ENCODE data around the gene NAA38. TPM values are rescaled to one million over a fixed set of nuclear protein-coding genes. Genes with fewer than 3 reads are reported as not detected.

NAA38 gene
- total RNA-seq, 2 experiments from 2014 or later: 62.9 to 65.3 TPM

DNA sequence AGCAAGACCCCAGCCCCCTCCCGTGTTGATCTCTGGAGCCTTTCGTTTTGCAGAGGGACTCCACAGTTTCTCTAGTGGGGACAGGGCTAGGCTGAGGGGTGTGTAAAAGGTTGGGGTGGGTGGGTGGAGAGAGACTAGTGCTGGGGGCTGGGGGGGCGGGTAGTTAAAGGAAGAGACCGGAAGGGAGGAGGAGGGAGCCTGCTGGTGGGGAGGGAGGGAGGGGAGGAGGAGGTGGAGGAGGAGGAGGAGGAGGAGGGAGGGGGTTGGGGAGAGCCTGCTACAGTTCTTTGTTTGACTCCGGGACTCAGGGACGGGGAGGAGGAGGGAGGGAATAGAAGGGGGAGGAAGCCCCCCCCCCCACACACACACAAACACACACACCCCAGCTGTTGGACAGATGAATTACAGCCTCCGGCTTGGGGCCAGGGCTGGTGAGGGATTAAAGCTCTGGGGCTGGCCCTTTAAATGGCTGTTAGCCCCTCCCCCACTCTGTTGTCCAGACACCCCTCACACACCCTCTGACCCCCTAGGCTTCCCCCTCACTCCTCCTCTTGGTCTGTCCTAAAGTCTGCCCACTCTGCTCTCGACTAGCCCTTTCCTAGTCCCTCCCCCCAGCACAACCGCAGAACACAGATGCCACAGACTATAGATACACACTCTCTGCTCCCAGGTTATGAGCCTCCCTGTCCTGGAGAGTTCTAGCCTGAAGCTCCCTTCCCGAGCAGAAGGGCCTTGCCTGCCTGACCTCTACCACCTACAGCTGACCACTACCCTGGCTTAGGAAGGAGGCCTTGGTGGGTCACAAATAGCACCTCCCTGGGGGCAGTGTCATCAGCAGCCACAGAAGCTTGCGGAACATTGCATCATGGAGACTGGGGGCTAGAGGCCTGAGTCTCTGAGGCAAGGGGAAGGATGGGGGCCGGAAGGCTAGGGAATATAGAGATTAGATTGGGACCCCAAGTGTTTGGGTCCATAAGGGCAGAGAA, 19.0 kb downstream of the NAA38 start:
- POLR2A ChIA-PET: interaction anchor here (0.6 kb wide), 1 partner anchor 1714 kb away, joined by 6 read pairs; no protein-coding TSS in a partner anchor
- CTCF ChIA-PET: interaction anchor here (0.8 to 1.6 kb wide), 4 partner anchors 15 to 235 kb away, joined by 3 to 5 read pairs (median 4); partner anchors contain the start of gene NAA38

DNA sequence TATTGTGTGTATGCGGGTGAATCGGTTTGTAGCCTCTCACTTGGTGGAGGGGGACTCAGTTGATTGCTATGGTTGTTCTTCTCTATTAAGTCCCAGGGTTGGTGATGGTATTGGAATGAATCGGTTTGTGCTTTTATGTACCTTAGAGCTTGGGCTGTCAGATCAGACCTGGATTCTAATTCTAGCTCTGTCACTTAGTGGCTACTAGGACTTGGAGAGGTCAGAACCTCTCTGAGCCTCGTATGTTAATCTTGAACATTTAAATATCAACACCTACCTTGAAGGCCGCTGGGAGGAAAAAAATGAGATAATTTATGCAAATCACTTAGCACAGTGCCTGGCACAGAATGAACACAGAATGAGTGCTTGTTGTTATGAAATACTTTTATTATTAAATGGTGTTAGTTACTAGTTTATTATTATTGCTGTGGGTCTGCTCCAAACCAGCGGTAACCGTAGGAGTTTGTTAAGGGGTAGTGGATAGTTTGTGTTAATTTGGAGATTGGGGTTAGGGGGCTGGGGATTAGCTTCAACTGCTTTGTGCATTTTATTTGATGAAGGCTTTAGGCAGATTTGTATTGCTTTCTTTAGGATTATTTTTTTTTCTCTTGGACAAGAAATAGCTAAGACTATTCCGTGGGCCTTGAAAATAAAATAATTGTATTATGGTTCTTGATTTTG, 19.8 kb downstream of the NAA38 start:
- ChIA-PET CTCF (interaction anchor here (0.8 to 1.6 kb wide), 8 partner anchors 12 to 236 kb away, joined by 3 to 6 read pairs (median 4); partner anchors contain the start of genes NAA38 and TP53), POLR2A (interaction anchor here (0.9 kb wide), 1 partner anchor 20 kb away, joined by 3 read pairs; the partner anchor contains the start of gene NAA38)

DNA sequence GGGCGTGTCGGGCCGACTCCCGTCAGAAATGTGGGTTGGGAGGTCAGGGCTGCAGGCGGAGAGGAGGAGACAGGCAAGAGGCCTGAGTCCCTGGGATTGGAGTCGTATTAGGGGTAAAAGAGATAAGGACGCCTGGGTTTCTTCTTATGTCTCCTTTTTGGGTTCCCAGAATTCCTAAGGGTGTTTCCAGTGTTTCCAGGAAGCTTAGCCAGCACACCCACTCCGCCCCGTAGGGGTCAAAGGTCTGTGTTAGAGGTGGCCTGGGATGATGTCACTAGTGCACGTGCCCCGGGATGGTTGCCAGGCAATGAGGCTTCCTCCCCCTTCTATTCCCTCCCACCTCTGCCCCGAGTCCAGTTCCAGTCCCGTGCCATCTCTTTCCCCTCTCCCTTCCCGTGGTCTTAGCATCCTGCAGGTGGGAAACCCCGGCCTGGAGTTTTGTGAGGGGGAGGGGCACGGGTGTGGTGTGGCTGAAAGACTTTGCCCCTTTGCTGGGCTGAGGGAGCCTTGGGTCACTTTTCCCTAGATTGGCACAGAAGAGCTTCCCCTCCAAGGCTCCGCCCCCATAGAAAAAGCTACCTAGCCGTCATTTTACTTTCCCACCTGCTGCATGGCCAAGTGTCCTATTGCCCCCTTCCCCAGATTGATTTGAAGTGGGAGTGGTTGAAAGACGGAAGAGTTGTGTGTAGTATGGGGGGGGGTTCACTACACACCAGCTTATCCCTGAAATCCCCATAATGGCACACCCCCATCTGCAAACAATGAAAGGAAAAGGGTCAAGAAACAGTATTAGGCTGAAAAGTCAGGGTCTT, 20.6 kb downstream of the NAA38 start:
- POLR2A ChIA-PET: interaction anchor here (0.7 to 0.9 kb wide), 2 partner anchors 20 kb away, joined by 3 read pairs; partner anchors contain the start of gene NAA38
- CTCF ChIA-PET: interaction anchor here (0.9 to 2.5 kb wide), 7 partner anchors 11 to 237 kb away, joined by 3 to 22 read pairs (median 4); partner anchors contain the start of genes CYB5D1, NAA38 and TP53

DNA sequence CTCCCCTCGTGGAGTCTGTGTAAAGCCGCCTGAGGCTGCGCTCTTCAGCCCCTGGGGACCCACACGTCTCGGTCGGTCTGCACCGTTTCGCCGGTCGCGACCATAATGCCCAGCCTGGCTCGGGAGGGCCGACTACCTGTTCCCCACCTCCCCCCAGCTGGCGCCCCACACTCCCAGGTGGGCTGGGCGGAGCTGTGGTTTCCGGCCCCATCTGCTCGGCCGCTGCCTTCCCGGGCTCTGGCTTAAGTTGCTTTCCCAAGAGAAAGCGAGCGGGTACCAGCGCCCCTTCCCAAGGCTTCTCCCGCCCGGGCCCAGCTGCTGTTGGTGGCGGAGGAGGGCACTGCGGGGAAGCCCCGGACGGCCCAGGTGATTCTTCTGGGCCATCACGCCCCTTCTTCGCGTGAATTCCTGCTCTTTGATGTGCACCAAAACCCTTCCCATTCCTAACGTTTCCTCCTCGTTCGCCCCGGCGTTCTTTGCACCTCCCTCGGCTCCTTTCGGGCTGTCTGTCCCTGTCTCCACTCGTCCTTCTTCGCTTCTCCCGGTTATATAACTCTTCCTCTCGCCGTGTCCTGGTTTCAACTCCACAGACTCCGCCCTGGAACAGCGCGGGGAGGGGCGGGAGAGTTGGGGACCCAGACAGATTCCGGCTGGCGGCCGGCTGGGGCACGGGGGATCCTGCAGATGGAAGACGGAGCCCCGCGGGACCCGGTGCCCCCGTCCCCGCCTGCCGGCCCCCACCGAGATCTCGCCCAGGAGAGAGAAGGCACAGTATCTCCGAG, 21.4 kb downstream of the NAA38 start:
- ChIA-PET POLR2A (interaction anchor here (0.6 to 4.0 kb wide), 7 partner anchors 8 to 412 kb away, joined by 3 to 33 read pairs (median 4); partner anchors contain the start of genes NAA38, RNF227, TP53 and WRAP53), CTCF (interaction anchor here (0.9 to 4.8 kb wide), 15 partner anchors 9 to 221 kb away, joined by 3 to 42 read pairs (median 5); partner anchors contain the start of genes CHD3, CYB5D1 and NAA38)

DNA sequence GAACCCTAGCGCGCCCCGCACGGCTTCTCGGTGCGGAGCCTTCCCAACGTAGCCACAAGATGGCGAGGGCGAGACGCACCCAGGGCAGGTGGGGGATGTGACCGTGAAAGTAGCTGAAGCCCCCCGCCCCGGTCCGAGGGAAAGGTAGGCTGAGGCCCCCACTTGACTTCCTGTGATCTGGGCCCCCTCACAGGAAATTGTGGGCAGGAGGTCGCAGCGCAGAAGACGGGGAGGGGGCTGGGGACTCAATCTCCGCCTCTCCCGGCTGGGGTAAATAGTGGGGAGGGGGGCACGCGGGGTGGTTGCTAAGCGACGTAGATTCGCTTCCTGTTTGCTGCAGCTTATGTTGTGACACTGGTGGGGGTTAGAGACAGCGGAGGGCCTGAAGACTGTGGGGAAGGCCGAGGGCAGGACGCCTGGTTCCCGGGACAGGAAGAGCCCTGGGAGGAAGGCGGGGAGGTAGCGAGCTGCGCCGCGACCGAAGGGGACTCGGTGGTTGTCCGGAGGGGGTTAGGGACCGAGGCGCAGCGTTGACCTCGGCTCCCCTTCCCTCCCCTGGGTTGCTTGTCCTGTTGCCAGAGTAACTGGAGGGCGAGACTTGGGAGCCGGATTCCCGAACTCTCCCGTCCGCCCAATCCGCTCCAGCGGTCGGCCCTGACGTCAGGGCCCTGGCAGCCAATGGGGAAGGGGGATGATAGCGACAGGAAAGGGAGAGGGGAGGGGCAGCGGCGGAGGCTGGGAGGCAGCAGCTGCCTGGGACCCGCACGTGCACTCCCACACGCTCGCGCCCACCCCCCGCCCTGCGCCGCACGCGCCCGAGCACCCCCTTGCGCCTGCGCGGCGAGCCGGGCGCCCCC, 22.2 kb downstream of the NAA38 start:
- POLR2A ChIA-PET: interaction anchor here (0.7 to 4.0 kb wide), 5 partner anchors 9 to 413 kb away, joined by 4 to 33 read pairs (median 6); partner anchors contain the start of genes NAA38, RNF227, TP53 and WRAP53
- CTCF ChIA-PET: interaction anchor here (0.6 to 4.8 kb wide), 20 partner anchors 9 to 222 kb away, joined by 3 to 42 read pairs (median 5); partner anchors contain the start of genes CHD3, CYB5D1, DNAH2 and NAA38

DNA sequence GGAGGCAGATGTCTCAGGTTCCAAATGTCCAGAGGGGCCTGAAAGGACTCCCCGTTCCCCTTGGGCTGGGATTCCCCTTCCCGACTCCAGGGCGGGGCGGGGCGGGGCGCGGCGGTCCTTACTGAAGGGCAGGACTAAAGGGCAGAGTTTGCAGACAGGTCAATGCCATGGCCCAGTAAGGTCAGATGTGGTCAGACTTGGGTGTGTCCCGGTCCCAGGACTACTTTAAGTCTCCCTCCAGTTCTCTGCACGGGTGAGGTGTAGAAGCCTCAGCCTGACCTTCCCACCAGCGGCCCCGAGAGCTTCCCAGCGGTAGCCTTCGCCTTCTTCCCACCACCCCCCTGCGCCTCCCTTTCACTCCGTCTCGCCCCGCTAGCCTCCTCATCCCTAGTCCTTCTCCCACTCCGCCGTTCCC, 22.8 kb downstream of the NAA38 start:
- POLR2A ChIA-PET: interaction anchor here (1.1 to 4.0 kb wide), 4 partner anchors 10 to 147 kb away, joined by 4 to 33 read pairs (median 8); partner anchors contain the start of genes NAA38, RNF227, TP53 and WRAP53
- CTCF ChIA-PET: interaction anchor here (0.6 to 4.8 kb wide), 14 partner anchors 9 to 155 kb away, joined by 3 to 42 read pairs (median 5); partner anchors contain the start of genes CYB5D1, DNAH2 and NAA38

DNA sequence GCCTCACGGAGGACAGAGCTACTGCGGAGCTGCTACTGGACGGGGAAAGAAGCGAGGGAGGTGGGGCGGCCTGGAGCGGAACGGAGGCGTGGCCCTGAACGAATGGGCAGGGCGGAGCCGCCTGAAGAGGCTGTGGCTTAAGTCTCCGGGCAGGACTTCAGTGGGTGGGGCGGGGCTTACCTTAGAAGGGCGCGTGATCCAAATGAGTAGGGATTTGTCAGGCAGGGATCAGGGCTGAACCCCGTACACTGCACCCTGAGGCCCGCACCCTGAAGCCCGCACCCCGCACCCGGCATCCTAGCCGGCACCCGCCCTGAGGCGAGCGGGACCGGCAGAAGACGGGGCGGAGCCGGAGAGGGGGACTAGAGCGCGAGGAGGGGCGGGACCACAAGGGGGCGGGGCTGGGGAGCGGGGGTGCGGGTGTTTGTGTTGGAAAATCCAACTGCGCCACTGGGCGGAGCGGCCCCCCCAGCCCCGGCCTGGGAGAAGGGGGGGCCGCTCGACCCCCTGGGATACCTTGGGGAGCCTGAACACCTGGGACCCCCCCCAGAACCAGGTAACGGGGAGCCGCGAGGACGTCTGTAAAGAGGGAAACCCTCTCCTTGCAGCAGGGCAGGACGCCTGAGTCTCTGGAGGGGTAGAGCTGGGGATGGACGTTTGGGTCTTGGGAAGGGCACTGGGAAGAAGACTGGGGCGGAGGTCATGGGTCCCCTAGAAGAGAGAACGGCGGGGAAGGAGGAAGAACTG, 23.4 kb downstream of the NAA38 start, which contains the start of gene KDM6B:
Gene KDM6B (plus strand): TSS at position 423 of the 747 bp plus-strand sequence. CDS start 11,338 bp downstream, outside the sequence.
- ChIA-PET POLR2A (interaction anchor here (4.0 kb wide), 1 partner anchor 11 kb away, joined by 33 read pairs; no protein-coding TSS in a partner anchor), CTCF (interaction anchor here (0.6 to 4.8 kb wide), 15 partner anchors 8 to 240 kb away, joined by 3 to 42 read pairs (median 7); partner anchors contain the start of genes CYB5D1 and NAA38)

DNA sequence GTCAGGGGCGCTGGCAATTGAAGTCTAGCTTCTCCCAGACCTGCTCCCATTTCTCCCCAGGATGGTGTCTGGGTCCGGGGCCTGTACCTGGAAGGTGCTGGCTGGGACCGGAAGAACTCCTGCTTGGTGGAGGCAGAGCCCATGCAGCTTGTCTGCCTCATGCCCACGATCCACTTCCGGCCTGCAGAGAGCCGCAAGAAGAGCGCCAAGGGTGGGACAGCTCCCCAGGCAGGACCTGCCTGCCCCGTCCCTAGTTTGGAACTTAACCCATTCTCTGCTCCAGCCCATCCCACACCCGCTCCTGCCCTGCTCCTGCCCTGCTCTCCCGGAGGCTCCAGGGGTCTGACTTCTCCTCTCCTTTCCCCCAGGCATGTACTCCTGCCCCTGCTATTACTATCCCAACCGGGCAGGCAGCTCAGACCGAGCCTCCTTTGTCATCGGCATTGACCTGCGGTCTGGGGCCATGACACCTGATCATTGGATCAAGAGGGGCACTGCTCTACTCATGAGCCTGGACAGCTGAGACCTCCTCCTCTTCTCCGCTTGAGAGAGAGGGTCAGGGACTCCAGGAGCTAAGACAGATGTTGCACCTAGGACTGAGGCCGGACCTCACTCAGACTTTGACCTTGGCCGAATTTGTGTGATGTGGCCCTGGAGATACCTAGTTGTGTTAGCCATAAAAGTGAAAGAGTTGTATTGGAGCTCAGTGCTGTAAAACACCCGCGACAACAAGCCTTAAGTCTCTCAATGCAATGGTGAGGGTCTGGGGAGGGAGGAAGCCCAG, 24.2 kb downstream of the NAA38 start:
- ChIA-PET CTCF (interaction anchor here (0.8 to 4.8 kb wide), 9 partner anchors 10 to 241 kb away, joined by 3 to 42 read pairs (median 9); no protein-coding TSS in a partner anchor), POLR2A (interaction anchor here (4.0 kb wide), 1 partner anchor 11 kb away, joined by 33 read pairs; no protein-coding TSS in a partner anchor)

DNA sequence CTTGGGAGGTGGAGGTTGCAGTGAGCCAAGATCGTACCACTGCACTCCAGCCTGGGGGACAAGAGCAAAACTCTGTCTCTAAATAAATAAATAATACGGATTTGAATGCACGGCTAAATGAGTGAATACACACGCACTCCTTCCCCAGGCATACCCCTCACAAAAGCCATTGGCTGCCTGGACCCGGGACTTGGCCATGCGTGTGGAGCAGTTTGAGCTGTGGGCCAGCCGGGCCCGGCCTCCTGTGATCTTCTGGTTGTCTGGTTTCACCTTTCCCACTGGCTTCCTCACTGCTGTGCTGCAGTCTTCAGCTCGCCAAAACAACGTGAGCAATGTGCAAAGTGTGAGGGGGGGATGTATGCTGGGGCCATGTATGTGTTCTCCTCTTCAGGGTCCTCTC, 24.9 kb downstream of the NAA38 start:
- POLR2A ChIA-PET: interaction anchor here (4.0 kb wide), 1 partner anchor 12 kb away, joined by 33 read pairs; no protein-coding TSS in a partner anchor
- CTCF ChIA-PET: interaction anchor here (1.2 to 4.8 kb wide), 5 partner anchors 10 to 158 kb away, joined by 3 to 42 read pairs (median 10); no protein-coding TSS in a partner anchor

DNA sequence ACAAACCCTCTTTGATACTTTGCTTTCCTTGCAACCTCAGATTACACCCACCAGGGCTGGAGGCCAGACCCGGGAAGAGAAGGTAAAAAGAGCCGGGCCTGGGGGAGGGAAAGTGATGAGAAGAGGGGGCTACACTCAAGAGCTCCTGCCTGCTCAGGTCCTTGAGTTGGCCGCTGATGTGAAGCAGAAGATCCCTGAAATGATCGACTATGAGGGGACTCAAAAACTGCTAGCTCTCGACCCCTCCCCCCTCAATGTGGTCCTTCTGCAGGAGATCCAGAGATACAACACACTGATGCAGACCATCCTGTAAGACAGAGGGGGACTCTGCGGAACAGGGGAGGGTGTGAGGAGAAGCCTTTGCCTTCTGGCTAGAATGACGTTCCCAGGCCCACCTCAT, 26.1 kb downstream of the NAA38 start:
- POLR2A ChIA-PET: no interaction called here

DNA sequence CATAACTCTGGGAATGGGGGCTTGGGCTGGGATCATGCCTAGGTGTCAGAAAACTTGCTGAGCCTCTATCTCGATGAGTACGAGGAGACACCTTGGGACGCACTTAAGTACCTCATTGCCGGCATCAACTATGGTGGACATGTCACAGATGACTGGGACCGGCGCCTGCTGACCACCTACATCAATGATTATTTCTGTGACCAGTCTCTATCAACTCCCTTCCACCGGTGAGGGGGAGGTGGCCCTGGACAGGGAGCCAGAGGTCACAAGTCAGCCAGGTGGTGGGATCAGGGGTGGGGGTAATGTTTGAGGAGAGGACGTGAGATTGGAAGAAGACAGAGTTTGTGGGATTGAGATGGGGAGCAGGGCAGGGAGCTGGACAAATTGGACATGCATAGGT, 26.7 kb downstream of the NAA38 start:
- POLR2A ChIA-PET: no interaction called here
- CTCF ChIA-PET: interaction anchor here (1.2 kb wide), 1 partner anchor 8 kb away, joined by 3 read pairs; no protein-coding TSS in a partner anchor

More for the DNA sequence above, 26.1 kb downstream of the NAA38 start:
- CTCF ChIA-PET: interaction anchor here (1.2 to 4.8 kb wide), 2 partner anchors 8 to 13 kb away, joined by 3 to 42 read pairs; no protein-coding TSS in a partner anchor

DNA sequence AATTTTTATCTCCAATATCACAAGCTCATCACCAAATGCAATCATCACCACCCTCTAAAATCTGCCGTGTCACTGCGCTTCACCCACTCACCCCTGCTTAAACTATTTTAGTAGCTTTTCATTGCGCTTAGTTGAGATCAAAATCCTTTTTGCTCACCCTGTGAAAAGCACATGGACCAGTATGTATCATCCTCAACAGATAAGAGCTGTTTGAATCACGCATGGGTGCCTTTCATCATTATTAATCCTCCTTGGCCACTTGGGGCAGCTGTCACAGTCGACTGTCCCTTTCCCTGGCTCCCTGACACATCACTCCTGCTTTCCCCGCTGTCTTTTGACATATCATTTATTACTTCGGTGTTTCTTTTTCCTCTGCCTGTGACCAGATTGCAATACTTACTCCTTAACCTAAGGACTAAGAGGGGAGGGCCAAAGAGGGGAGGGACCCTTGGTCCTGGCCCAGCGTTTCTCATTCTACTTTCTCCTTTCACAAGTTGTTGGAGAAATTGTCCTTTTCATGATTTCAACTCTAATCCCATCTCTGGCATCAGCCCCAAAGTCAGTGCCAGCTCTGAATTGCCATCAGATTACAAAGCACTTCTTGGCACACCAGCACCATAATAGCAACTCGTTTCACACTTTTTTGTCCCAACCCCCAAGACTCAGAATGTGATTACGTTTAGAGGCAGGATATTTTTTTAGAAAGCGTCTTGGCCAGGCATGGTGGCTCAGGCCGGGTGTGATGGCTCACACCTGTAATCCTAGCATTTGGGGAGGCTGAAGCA, 32.0 kb downstream of the NAA38 start:
- POLR2A ChIA-PET: no interaction called here
- CTCF ChIA-PET: interaction anchor here (0.6 to 1.6 kb wide), 10 partner anchors 9 to 216 kb away, joined by 3 to 6 read pairs (median 4); no protein-coding TSS in a partner anchor

All from activated CD8-positive, alpha-beta memory T cell treated with anti-CD3 and anti-CD28 coated beads for 36 hours (primary cell).